ENCODE results near the gene MINDY4.

The MINDY4 gene

GRCh38 chr7:30920584-30921539 is 149.6 kb downstream of the MINDY4 start:
- DNase-seq = no peak

DNA sequence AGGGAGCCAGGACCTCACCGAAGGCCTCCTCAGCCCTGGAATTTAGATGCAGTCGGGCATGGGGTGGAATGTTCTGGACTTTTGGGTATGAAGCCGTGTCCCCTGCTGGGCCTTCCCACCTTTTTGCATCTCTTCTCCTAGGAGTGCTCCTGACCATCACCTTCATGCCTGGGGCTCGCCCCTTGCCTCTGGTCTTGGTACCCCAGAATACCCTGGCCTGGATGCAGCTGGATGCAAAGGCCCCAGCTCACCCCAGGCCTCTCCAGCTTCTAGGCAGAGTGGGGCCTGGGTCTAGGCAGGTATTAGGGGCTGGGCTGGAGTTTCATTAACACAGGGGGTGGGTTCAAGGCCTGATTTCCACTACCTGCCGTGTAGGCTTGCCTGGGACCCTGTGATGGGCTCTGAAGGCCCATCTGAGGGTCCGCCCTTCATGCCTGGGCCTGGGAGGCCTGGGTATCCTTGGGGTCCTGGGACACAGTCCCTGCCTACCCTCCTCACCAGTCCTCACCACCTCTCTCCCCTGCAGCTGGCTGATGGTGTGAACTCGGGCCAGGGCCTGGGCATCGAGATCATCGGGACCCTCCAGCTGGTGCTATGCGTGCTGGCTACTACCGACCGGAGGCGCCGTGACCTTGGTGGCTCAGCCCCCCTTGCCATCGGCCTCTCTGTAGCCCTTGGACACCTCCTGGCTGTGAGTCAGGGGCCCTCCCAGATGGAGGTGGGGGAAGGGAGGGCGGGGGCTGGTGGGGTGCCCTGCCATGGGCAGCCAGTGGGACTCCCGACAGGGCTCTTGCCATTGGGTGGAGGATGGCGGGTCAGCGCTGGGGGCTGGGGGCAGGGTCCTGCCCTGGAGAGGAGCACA is 150.6 kb downstream of the MINDY4 start:
- DNase-seq = no peak

- DNase-seq = no peak
Measured at GRCh38 chr7:30922596-30922995, 151.4 kb downstream of the MINDY4 start.

- DNase-seq = no peak
Measured at GRCh38 chr7:30923009-30923773, 152.0 kb downstream of the MINDY4 start.

- no peak for DNase-seq
Measured at GRCh38 chr7:30923774-30924413, 152.7 kb downstream of the MINDY4 start.

- no peak for DNase-seq
Measured at GRCh38 chr7:30924624-30925023, 153.4 kb downstream of the MINDY4 start.

DNA sequence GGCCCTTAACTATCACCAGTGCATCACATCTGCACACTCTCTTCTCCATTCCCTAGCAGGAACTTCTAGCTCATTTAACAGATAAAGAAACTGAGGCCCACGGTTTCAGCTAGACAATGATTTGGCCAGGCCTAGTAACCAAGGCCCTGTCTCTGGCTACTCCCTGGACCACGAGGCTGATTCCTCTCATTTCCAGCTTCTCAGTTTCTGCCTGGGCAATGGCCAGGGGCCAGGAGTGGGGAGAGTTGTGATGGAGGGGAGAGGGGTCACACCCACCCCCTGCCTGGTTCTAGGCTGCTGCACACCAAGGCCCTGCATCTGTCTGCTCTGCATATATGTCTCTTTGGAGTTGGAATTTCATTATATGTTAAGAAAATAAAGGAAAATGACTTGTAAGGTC is 153.9 kb downstream of the MINDY4 start:
- DNase-seq = no peak

DNA sequence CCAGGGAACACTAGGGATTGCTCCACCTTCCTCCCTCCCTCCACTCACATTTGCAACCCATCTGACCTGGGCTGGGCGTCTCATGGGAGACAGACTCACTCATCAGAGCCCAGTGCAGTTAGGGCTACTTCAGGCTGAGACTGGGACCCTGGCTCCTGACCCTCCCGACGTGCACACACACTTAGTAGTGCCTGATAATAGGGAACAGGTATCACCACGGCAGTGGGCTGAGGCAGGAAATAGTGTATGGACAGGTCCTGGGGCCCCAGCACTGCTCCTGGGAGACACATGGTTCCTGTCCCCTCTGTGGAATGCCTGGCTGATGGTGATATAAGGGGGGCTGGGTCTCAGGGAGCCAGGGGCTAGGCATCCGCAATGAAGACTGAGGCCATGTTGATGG is 154.7 kb downstream of the MINDY4 start:
- no peak for DNase-seq

DNA sequence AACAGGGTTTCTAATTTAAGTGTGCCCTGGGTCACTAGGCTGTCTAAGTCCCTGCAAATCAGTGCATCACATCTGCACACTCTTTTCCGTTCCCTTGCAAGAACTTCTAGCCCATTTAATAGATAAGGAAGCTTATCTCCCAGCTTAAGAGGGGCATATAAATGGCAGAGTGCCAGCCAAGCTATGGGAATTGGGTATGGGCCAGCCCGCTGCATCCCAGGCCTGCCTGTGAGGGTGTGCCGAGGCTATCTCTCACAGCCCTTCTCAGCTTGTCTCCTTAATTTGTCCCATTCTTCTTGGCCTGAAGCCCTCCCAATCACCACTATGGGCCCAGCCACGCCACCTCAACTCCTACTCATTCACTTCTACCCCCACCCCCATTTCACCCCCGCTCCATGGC is 155.1 kb downstream of the MINDY4 start:
- no peak for DNase-seq

DNA sequence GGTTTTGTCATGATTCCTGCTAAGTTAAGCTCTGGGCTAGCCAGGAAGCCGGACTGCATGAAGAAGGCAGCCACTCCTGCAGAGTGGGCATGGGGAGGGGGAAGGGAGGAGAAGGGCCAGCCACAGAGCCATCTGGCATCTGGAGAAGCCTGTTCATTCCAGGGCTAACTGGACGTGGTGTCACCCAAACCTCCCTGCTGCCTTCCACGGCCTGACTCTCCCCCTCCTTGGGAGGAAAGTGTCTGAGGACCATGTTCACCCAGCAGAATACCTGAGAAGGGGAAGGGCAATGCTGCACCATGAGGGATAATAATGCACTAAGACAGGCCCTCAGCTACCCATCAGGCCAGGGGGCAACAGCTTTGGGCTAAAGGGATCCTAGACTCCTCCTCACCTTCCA is 155.8 kb downstream of the MINDY4 start:
- no peak for DNase-seq

- no peak for DNase-seq
Measured at GRCh38 chr7:30927559-30927958, 156.3 kb downstream of the MINDY4 start.

GRCh38 chr7:30928254-30928872 is 157.1 kb downstream of the MINDY4 start:
- no peak for DNase-seq

GRCh38 chr7:30929686-30930085 is 158.5 kb downstream of the MINDY4 start:
- DNase-seq = no peak

DNA sequence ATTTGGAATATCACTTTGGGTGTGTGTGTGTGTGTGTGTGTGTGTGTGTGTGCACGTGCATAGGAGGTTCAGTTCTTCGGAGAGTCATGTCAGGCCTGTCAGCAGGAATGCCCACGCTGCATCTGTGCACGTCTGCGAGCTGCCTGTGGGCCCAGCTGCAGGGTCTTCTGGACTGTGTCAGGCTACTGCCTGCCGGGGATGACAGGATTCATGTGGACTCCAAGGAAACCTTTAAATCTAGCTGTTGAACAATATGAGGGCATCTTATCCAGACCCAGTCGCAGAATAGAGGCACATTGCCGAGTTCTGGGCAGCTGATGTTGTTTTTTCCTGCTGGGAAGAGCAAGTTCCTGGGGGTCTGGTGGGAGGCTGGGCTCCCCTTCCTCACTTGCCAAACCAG is 159.4 kb downstream of the MINDY4 start:
- DNase-seq = no peak

DNA sequence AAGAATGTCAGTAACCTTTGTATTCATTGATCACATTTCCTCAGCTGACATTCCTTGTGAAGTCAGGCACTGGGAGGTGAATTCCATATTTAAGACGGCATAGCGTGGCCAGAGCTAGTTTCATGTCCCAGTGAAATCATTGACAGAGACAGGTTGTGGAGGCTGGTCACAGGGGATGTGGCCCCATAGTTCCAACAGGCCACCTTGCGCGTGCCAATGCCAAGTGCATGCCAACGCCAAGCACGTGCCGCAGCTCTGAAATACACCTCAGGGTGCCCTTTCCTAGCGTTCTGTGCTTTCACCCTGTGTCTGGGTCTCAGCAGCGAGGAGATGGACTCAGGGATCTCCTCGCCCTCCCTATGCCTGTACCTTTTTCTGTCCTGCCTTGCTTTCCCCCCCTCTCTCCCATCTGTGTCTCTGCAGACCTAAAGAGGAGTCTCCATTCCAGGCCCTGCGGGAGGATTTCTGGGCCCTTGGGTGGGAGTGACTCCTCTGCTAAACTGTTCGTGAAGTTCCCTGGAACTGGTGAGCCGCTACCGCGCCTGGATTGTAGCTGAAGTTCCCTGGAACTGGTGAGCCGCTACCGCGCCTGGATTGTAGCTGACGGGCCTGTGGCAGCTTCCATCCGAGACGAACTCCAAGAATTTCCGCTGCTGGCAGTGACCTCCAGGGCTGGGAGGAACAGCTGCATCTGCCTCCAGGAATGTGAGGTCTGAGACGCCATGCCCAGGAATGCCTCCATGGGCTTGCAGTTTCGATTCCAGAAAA is 160.1 kb downstream of the MINDY4 start:
- no peak for DNase-seq

DNA sequence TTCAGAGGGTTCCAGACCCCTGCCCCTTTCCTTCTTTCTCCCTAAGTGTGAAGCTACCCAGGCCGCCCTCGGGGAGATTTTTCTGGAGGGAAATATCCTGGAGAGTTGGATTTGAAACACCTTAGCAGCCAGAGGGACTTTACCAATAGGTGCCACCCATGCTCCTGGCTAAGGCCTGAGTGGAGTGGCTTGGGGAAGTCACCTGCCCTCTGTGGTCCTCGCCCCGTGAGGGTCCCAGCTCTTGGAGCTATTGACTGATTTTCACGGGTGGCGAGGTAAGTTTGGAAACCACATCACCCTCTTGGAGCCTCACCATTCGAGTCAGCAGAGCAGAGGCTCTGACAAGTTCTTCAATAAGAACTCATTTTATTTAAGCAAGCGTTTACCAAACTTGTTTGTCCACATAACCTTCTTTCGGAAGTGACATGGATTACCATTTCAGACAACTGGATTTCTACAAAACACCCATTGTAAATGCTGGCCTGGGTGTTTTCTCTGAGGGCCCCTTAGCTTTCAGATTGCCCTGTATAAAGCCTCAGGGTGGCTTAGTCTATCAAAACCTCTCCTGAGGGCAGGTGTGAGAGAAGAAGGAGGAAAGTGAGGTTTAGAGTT is 160.8 kb downstream of the MINDY4 start:
- DNase-seq = no peak

GRCh38 chr7:30932562-30932961 is 161.3 kb downstream of the MINDY4 start:
- DNase-seq = no peak

- no peak for DNase-seq
Measured at GRCh38 chr7:30933124-30933974, 162.1 kb downstream of the MINDY4 start.

DNA sequence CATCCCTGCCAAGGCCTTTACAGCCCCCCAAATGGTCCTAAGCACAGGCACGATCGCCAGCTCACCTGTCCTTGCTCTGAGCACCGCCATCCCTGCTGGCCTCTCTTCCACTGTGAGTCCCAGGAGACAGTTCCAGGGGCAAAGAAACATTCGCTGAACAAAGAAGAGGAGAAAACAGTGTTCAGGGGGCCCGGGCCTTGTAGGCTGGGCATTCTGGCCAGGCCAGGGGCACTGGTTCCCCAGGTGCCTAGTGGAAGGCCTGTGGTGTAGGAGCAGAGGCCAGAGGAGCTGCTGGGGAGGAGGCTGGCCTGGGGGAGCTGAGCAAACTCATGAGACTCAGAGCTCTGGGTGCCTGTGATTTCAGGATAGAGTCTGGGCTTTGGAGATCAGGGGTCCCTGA is 163.0 kb downstream of the MINDY4 start:
- no peak for DNase-seq

All from NCI-H526 treated with DMSO at 0.1 percent for 48 hours (cell line).